ENCODE measurements around the gene EPG5.

- TF ChIP-seq CTCF (IDR thresholded peaks at IDR 0.05; ENCODE audit: insufficient read depth, low read depth, low read length) (no peak), EZH2 (IDR thresholded peaks at IDR 0.05; ENCODE audit: insufficient read depth, low read length) (no peak)
Measured at GRCh38 chr18:46009125-46009840, 42.2 kb upstream of the EPG5 start.
